BLaER1 treated with 17β-estradiol and CSF1 and Interleukin-3, amounts not matched to agents 10 nM and 100 nM (cell line): Measurements from ENCODE around the gene TENT5C.

Experiments
- H3K27ac ChIP-seq, 11 experiments: shearing (Covaris generic); formaldehyde crosslinking; 2 replicates each; pipeline ENCODE4 v1.8.1; 2022
- H3K27me3 ChIP-seq, 11 experiments: shearing (Covaris generic); formaldehyde crosslinking; 2 replicates each; pipeline ENCODE4 v1.8.1; 2022
- H3K36me3 ChIP-seq, 11 experiments: shearing (Covaris generic); formaldehyde crosslinking; 2 replicates each; pipeline ENCODE4 v1.8.1; 2022
- H3K4me1 ChIP-seq, 10 experiments: shearing (Covaris generic); formaldehyde crosslinking; 2 replicates each; pipeline ENCODE4 v1.8.1; 2022
- H3K4me2 ChIP-seq, 11 experiments: shearing (Covaris generic); formaldehyde crosslinking; 2 replicates each; pipeline ENCODE4 v1.8.1; 2022
- H3K4me3 ChIP-seq, 10 experiments: shearing (Covaris generic); formaldehyde crosslinking; 2 replicates each; pipeline ENCODE4 v1.8.1; 2022
- H3K9ac ChIP-seq, 11 experiments: shearing (Covaris generic); formaldehyde crosslinking; 2 replicates each; pipeline ENCODE4 v1.8.1; 2022
- H3K9me3 ChIP-seq, 11 experiments: shearing (Covaris generic); formaldehyde crosslinking; replicated peaks in 1 of 11; 2 replicates each; pipeline ENCODE4 v1.8.1; 2022
- H4K20me1 ChIP-seq, 11 experiments: shearing (Covaris generic); formaldehyde crosslinking; 2 replicates each; pipeline ENCODE4 v1.8.1; 2022
- Cebpa-rat ChIP-seq, 11 experiments: shearing (Covaris generic); IDR thresholded peaks; 2 replicates each; pipeline ENCODE4 v1.8.1; 2022

The TENT5C gene

DNA sequence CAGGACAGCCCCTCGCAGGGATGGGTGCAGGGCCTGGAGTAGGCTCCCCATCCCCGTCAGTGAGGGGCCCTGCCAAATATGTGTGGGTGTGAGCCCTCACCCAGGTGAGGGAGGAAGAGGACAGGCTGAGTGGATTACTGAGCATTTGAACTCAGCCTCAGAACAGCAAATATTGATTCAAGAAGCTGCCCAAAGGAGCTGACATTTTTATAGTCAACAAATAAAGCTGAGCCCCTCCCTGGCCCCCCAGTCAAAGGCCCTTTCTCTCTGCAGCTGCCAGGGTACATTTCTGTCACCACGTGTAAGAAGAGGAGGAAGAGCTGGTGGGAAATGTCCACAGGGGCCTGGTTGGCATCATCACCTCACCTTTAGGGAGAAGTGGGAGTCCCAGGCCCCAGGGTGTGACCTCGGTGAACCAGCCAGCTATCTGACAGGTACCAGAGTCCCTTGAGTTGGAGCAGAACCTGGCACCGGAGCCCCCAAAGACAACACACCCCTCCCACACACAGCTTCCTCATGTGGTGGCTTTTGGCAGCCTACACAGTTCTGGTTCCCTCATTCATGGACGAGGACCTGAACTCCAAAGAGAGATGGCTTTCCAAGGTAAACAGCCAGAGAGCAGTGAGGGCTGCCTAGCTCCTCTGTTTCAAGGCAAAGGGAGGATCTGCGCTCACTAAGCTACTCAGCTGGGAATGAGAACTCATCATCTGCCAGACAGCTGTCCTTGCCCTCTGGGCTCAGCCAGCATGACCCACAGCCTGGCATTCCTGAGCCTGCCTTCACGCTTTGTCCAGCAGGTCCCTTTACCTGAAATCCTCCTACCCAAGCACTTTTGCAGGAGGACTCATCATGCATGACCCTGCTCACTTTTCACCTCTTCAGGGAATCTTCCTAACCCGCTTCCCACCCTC lies 43.0 kb upstream of the TENT5C start:
- Histone ChIP-seq H3K9ac (no peak overlapping the region), H3K4me1 (peaks cover 15 to 32% (median 26%) of the 10 kb centered on the region in 10 experiments), H4K20me1 (no peaks in the 10 kb centered on the region), H3K4me3 (no peak overlapping the region), H3K9me3 (peaks cover 8 to 14% (median 11%) of the 10 kb centered on the region in 11 experiments; a peak in 19 of 22 replicates), H3K36me3 (no peaks in the 10 kb centered on the region), H3K4me2 (peak overlapping the region; percentile 52 to 84 (median 61)), H3K27ac (no peak overlapping the region), H3K27me3 (no peaks in the 10 kb centered on the region)
- TF ChIP-seq Cebpa-rat (IDR thresholded peaks at IDR 0.05): no peak

DNA sequence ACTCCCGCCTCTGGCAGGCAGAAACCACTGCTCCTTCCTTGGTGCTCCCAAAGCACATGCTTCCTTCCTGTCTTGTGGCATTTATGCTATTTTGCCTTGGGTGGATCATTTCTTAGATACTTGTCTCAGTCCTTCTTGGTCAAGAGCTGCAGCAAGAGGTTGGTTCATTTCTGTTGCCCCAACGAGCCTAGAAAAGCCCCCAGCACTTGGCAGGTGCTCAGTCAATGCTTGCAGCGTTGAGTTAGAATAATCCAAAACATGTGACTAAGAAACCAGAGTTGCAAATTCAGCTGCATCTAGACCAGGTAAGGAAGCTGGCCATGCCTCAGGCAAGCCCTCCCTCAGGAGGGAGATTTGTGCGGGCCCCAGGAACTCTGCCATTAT lies 42.4 kb upstream of the TENT5C start:
- Histone ChIP-seq H3K4me1 (peaks cover 15 to 32% (median 26%) of the 10 kb centered on the region in 10 experiments), H3K4me2 (peak overlapping the region; percentile 52 to 84 (median 61)), H3K9ac (no peak overlapping the region), H4K20me1 (no peaks in the 10 kb centered on the region), H3K9me3 (peaks cover 8 to 13% (median 10%) of the 10 kb centered on the region in 11 experiments; a peak in 19 of 22 replicates), H3K27ac (no peak overlapping the region), H3K36me3 (no peaks in the 10 kb centered on the region), H3K4me3 (no peak overlapping the region), H3K27me3 (no peaks in the 10 kb centered on the region)
- TF ChIP-seq Cebpa-rat (IDR thresholded peaks at IDR 0.05): no peak

DNA sequence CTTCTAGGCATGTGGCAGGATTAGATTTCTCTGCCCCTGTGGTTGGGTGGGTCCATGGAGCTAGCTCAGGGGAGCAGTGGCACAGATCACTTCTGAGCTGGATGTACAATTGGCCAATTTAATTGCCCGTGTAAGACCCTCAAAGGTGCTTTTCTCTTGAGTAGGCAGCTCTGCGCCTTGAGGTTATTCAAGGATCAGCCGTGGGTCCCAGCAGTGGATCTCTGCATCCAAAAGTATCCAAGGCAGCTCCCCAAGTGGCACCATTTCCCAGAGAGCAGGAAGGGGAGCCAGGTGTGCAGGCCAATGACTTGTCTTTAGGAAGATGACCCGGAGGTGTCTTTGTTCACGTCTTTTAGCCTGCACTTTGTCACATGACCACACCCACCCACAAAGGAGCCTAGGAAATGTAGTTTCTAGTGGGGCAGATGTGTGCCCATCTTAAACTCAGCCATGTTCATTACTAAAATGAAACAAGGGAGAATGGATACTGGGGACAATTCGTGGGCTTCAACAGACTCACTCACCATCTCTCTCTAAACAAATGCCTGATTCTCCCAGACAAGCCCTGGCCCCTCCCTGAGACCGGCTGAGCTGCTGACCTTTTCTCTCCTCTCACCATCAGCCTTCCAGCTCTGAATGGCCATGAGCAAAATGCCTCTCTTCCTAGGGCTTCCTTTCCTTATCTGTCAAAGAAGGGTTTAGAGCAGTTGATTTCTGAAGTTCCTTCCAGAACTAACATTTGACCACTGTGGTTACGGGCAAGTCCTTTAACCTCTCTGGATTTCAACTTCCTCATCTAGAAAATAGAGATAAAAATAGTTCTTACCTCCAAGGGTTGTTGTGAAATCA lies 41.4 kb upstream of the TENT5C start:
- TF ChIP-seq Cebpa-rat (IDR thresholded peaks at IDR 0.05): 0 out of 22 replicates have a peak, but pooled peaks of 1 of the 11 experiments have one; percentile 23
- H3K4me2 ChIP-seq: peak overlapping the region; percentile 23 to 84 (median 56); a peak in 19 of 22 replicates

DNA sequence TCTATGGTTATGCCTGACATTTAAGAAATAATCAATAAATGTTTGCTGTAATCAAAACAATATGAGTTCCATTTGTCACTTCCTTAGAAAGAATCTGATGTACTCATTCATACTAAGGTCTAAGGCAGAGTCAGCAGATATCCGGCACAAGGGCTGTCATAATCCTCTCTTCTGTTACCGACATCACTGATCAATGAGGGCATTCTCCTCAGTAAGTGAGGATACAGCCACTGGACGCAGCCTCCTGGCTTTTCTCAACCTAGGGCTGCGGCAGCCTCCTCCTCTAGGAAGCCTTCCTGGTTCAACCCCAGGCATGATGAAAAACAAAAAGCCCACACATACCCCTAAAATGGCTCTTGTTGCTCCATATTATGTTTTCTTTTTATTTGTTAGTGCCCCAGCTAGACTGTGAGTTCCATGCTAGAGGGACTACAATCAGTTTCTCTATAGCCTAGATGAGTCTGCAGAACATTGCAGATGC lies 40.7 kb upstream of the TENT5C start:
- Histone ChIP-seq H3K4me3 (no peak overlapping the region), H3K36me3 (no peaks in the 10 kb centered on the region), H3K9ac (no peak overlapping the region), H3K9me3 (no peaks in the 10 kb centered on the region), H3K4me2 (peak overlapping the region in 10 of 11 experiments; percentile 5 to 84 (median 58); a peak in 16 of 22 replicates), H3K4me1 (peaks cover 15 to 32% (median 26%) of the 10 kb centered on the region in 10 experiments), H3K27ac (peak overlapping the region in 3 of 11 experiments; percentile 7 to 43 (median 9); a peak in 5 of 22 replicates), H3K27me3 (no peaks in the 10 kb centered on the region), H4K20me1 (no peaks in the 10 kb centered on the region)
- TF ChIP-seq Cebpa-rat (IDR thresholded peaks at IDR 0.05): no peak

More for the DNA sequence above, 41.4 kb upstream of the TENT5C start:
- peaks cover 15 to 32% (median 26%) of the 10 kb centered on the region in 10 experiments for H3K4me1 ChIP-seq
- H3K27ac ChIP-seq: peak overlapping the region in 4 of 11 experiments; percentile 2 to 42 (median 24); a peak in 4 of 22 replicates
- H3K27me3 ChIP-seq: no peaks in the 10 kb centered on the region
- H3K9me3 ChIP-seq: peaks cover 0 to 3% (median under 1%) of the 10 kb centered on the region in 11 experiments; a peak in 4 of 22 replicates
- H4K20me1 ChIP-seq: no peaks in the 10 kb centered on the region
- H3K9ac ChIP-seq: no peak overlapping the region
- no peaks in the 10 kb centered on the region for H3K36me3 ChIP-seq
- H3K4me3 ChIP-seq: no peak overlapping the region

DNA sequence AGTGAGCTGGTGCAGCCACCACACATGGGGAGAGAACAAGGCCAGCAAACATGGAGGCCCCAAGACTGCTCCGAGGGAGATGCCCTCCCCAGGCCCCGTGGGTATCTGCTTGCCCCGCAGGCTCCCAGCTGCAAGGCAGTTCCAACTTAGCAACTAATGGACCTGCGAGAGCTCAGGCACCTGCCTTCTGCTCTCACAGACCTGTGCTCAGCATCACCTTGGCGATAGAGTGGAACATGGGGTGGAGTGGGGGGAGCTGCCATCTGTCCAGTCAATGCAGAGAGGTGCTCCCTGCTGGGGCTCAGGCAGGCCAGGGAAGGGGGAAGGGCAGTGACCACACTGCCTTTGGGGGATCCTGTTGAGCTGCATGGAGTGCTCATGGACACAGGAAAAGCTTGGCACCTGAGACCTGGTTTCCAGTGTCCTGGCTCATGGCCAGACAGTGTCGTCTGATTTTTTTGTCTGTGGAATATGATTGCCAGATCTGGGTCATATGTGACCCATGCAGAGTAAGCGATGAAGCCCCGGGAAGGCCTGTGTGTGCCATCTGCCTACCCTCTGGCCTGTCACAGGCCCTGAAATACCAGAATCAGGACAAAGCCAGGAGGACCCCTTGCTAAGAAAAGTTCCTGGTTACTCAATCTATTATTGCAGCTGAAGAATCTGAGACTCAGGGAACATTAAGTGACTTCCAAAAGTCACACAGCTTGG lies 39.9 kb upstream of the TENT5C start:
- Histone ChIP-seq H3K36me3 (no peaks in the 10 kb centered on the region), H3K9me3 (no peaks in the 10 kb centered on the region), H3K27ac (peak overlapping the region in 1 of 11 experiments; percentile 43; a peak in 1 of 22 replicates), H4K20me1 (no peaks in the 10 kb centered on the region), H3K4me1 (peaks cover 15 to 32% (median 26%) of the 10 kb centered on the region in 10 experiments), H3K4me2 (peak overlapping the region in 4 of 11 experiments; percentile 56 to 70 (median 65); a peak in 4 of 22 replicates), H3K27me3 (no peaks in the 10 kb centered on the region), H3K9ac (no peak overlapping the region), H3K4me3 (no peak overlapping the region)
- no peak for TF ChIP-seq Cebpa-rat (IDR thresholded peaks at IDR 0.05)

DNA sequence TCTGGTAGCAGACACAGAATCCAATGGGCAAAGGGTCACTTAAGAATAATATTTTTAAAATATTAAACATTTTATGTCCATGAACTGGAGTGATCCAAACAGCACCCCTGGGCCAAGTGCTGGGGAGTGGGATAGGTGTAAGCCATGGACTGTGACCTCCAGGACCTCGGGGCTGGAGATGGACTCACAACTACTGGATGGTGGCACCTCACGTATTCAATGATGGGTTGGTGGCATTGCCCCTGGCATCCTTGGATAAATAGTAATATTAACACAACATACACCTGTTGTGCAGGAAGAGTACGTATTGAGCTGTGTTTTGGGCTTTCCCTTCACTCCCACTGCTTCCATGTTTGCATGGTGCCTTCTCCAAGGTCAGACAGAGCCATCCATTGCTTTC lies 39.3 kb upstream of the TENT5C start:
- no peak overlapping the region for H3K9ac ChIP-seq
- no peaks in the 10 kb centered on the region for H3K27me3 ChIP-seq
- no peaks in the 10 kb centered on the region for H4K20me1 ChIP-seq
- H3K36me3 ChIP-seq: no peaks in the 10 kb centered on the region
- H3K27ac ChIP-seq: no peak overlapping the region
- no peak overlapping the region for H3K4me3 ChIP-seq
- H3K9me3 ChIP-seq: no peaks in the 10 kb centered on the region
- H3K4me1 ChIP-seq: peaks cover 15 to 32% (median 26%) of the 10 kb centered on the region in 10 experiments
- no peak for TF ChIP-seq Cebpa-rat (IDR thresholded peaks at IDR 0.05)
- no peak overlapping the region for H3K4me2 ChIP-seq

DNA sequence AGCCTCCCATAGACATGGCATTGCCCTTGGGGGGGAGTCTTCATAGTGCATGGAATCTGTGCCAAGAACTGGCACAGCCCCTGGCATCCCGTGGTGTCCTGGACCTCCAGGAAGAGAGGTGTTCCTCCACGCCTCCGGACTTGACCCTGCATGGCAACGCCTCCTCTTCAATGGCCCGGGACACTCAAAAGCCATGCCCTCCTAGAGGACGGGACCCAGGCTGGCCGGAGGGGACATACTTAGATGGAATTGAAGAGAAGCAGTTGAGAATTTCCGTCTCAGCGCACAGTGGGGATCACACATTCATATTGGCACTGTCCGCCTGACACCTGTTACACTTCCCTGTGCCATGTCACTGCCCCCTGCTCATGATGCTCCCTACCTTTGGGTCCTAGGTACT lies 38.4 kb upstream of the TENT5C start:
- no peak overlapping the region for H3K27ac ChIP-seq
- no peaks in the 10 kb centered on the region for H3K27me3 ChIP-seq
- H4K20me1 ChIP-seq: no peaks in the 10 kb centered on the region
- H3K9ac ChIP-seq: no peak overlapping the region
- H3K9me3 ChIP-seq: no peaks in the 10 kb centered on the region
- H3K36me3 ChIP-seq: no peaks in the 10 kb centered on the region
- TF ChIP-seq Cebpa-rat (IDR thresholded peaks at IDR 0.05): no peak
- no peak overlapping the region for H3K4me2 ChIP-seq
- H3K4me3 ChIP-seq: no peak overlapping the region
- peaks cover 15 to 32% (median 26%) of the 10 kb centered on the region in 10 experiments for H3K4me1 ChIP-seq

DNA sequence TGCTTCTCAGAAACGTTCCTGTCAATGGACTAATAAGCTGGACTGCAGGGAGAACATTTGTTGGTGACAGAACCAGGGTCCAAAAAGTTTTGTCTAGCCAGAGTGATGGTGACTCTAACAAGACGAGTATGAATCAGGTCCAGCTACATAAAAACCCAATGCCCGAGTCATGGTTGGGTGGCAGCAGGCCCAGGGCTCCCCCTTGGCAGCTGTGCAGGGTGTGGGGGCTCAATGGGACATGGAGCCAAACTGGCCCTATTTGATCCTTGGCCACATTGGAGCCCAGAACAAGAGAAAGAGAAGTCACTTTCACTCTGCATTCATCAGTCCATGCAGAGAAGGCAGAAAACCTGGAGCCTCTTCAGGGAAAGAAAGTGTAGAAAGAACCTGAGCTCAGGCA lies 37.9 kb upstream of the TENT5C start:
- no peak overlapping the region for H3K4me3 ChIP-seq
- H3K27ac ChIP-seq: no peak overlapping the region
- H3K4me1 ChIP-seq: peaks cover 14 to 28% (median 24%) of the 10 kb centered on the region in 10 experiments
- TF ChIP-seq Cebpa-rat (IDR thresholded peaks at IDR 0.05): no peak
- no peaks in the 10 kb centered on the region for H3K27me3 ChIP-seq
- no peaks in the 10 kb centered on the region for H3K9me3 ChIP-seq
- no peaks in the 10 kb centered on the region for H4K20me1 ChIP-seq
- no peak overlapping the region for H3K9ac ChIP-seq
- no peaks in the 10 kb centered on the region for H3K36me3 ChIP-seq
- H3K4me2 ChIP-seq: no peak overlapping the region
